HG03097 (cell line): ENCODE data around the gene FRMPD4.

Experiments used
- ATAC-seq: cut with Tn5 transposase; IDR thresholded peaks from one replicate; pipeline ENCODE4 v1.9.1; 2021; ENCODE audit not compliant: unreplicated experiment, low FRiP score

Gene FRMPD4

GRCh38 chrX:12711435-12712040 is 573.3 kb downstream of the FRMPD4 start:
- ATAC-seq: no peak

DNA sequence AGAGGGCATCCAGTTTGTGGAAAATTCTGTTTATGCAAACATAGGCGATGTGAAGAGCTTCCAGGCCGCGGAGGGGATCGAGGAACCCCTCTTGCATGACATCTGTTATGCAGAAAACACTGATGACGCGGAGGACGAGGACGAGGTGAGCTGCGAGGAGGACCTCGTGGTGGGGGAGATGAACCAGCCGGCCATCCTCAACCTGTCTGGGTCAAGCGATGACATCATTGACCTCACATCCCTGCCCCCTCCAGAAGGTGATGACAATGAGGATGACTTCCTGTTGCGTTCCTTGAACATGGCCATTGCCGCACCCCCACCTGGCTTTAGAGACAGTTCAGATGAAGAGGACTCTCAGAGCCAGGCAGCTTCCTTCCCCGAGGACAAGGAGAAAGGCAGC is 578.3 kb downstream of the FRMPD4 start:
- ATAC-seq: no peak

DNA sequence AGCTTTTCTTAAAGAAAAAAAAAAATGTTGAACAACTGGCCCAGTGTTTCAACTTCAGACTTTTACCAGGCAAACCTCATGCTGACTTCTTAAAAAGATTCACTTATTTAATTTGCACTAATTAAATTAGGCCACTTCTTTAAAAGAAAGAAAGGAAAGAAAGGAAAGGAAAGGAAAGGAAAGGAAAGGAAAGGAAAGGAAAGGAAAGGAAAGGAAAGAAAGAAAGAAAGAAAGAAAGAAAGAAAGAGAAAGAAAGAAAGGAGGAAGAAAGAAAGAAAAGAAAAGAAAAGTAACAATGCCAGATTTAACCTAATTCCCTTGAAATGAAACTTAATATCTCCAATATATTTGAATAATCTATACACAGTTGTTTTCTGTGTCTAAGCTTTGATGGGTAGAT is 581.6 kb downstream of the FRMPD4 start:
- ATAC-seq: no peak

DNA sequence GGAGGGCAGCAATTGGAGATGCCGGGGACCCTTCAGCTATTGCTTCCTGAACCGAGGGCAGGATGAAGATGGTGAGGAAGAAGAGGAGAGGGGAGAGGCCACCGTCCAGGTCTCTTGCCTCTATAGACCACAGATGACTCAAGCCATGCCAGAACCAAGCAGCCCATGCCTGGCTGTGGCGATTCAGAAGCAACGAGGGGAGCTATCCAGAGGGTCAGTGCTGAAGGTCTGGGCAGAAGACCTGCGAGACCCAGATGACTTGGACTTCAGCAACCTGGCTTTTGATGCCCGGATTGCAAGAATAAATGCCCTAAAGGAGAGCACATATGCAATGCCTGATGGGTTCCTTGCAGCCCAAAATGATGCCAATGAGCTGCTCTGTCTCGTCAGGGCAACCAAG is 582.8 kb downstream of the FRMPD4 start:
- ATAC-seq: no peak

DNA sequence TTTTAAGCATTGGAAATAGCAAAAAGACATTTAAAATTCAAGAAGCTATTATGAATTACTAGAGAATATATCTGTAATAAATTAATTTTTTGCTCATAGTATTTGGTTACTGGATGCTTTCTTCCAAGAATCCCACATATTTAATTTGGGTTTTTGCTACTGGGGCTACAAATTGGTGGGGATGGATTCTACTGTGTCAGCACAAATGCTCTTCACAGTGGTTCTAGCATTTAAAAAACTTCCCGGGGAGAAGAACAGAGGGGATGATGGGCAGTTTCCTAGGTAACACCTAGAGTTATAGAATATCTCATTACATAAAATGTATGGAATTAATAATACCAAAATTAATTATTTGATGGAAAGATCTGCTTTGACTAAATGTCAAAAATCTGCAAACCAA is 584.0 kb downstream of the FRMPD4 start:
- ATAC-seq: no peak

GRCh38 chrX:12741416-12741815 is 603.1 kb downstream of the FRMPD4 start:
- ATAC-seq: no peak

- ATAC-seq: no peak
Observed at GRCh38 chrX:12747433-12747832, 609.2 kb downstream of the FRMPD4 start.

- ATAC-seq: no peak
Observed at GRCh38 chrX:12751887-12752286, 613.6 kb downstream of the FRMPD4 start.

GRCh38 chrX:12753366-12753765 is 615.1 kb downstream of the FRMPD4 start:
- no peak for ATAC-seq

DNA sequence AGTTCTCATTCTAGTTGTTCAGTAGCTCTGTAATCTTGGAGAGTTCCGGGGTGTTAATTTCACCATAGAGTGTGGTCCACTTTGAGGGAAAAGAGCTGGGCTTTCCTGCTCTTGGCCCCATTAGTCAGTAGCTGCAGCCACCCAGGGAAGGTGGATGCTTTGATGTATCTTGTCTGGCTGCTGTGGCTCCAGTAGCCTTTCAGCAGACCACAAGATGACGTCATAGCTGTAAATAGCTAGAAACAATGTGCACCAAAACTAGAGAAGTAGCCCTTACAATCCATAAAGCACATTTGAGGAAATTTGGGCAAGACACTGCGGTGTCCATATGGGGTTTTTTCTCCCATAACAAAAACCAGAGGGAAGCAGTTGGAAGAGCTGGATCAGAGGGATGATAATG is 620.0 kb downstream of the FRMPD4 start:
- ATAC-seq: no peak

- no peak for ATAC-seq
Observed at GRCh38 chrX:12767856-12768255, 629.6 kb downstream of the FRMPD4 start.

GRCh38 chrX:12768491-12768890 is 630.2 kb downstream of the FRMPD4 start:
- no peak for ATAC-seq

GRCh38 chrX:12770440-12770839 is 632.2 kb downstream of the FRMPD4 start:
- ATAC-seq: no peak

GRCh38 chrX:12771445-12772069 is 633.3 kb downstream of the FRMPD4 start:
- peak; percentile 94 for ATAC-seq
